ENCODE measurements around the gene ZC3H15. TPM values are rescaled to one million over a fixed set of nuclear protein-coding genes. Genes with fewer than 3 reads are reported as not detected.
"Not testable (repeated sequence)": the region's sequence is repeated elsewhere in the genome, so short reads cannot be mapped to it uniquely, and the experiment has no call there.

The ZC3H15 gene
- total RNA-seq, 1 donor from 2014 or later: 67.7 TPM

DNA sequence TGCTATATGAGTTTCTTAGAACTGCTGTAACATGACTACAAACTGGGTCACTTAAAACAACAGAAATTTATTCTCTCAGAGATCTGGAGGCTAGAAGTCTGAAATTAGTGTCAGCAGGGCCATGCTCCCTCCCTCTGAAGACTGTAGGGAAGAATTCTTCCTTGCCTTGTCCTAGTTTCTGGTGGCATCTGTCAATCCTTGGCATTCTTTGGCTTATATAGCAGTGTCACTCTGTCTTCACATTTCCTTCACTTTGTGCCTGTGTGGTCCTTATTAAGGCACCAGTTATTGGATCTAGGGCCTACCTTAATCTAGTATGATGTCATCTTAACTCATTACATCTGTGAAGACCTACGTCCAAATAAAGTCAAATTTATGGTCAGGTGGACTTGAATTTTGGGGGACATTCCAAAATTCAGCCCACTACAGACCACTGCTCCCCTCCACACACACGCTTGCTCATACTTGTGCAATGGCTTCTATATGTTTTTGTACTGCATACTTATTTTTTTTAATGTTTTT, 7.6 kb downstream of the ZC3H15 start:
- DNase-seq (ENCODE audit: low read depth, low spot score): no peak

GRCh38 chr2:186496401-186496800, 10.3 kb downstream of the ZC3H15 start:
- DNase-seq (ENCODE audit: low read depth, low spot score): no peak

- no peak for DNase-seq (ENCODE audit: low read depth, low spot score)
Measured at GRCh38 chr2:186497928-186498327, 11.9 kb downstream of the ZC3H15 start.

- no peak for DNase-seq (ENCODE audit: low read depth, low spot score)
Measured at GRCh38 chr2:186498834-186499233, 12.8 kb downstream of the ZC3H15 start.

GRCh38 chr2:186503827-186504606, 18.0 kb downstream of the ZC3H15 start:
- no peak for DNase-seq (ENCODE audit: low read depth, low spot score)

DNA sequence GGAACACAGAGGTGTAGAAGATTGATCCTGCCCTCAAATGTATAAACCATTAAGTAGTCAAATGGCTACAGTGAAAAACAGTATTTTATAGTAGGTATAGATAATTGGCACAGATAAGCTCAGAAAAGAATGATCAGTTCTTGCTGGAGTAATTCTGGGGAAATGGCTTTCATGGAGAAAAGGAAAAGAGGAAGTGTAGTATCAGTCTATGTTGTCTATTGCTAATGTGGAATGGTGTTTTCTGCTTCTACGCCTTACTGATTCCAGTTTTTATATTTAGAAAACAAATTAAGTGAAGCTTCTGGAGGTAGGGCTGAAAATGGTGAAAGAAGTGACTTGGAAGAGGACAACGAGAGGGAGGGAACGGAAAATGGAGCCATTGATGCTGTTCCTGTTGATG, 22.2 kb downstream of the ZC3H15 start:
- no peak for DNase-seq (ENCODE audit: low read depth, low spot score)

DNA sequence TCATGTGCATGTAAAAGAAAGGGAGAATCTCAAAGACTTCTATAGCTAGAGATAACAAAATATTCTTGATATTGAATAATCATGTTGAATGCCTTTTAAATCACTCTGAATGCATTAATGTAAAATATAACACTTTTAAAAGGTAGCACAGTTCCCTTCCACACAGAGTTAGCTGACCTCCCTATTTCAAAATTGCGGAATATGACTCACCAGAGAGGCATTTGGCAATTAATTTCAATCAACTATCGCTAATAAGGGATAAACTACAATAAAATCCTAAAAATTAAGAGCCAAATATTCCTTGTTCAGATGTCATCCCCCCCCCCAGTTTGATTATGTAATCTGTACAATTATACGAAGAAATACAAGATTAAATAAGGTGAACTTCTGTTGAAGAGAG, 29.3 kb downstream of the ZC3H15 start:
- no peak for DNase-seq (ENCODE audit: low read depth, low spot score)

DNA sequence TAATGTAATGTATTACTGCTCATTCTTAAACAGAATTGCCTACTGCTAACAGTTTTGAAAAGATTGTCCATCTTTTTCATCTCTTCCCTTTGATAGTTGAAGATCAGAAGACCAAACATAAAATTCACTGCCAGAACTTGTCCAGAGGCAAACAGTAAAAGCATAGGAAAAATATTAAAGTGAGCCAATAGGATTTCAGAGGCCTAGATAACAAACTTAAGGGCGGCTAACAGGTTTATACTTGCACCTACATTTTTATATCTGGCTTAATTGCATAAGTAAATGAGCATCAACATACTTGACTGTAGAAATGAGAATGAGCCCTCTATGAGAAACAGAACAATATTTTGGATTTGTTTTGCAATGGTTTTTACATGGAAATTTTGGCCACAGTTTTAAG, 30.3 kb downstream of the ZC3H15 start:
- DNase-seq (ENCODE audit: low read depth, low spot score): no peak

- DNase-seq (ENCODE audit: low read depth, low spot score): no peak
Measured at GRCh38 chr2:186517090-186517489, 31.0 kb downstream of the ZC3H15 start.

GRCh38 chr2:186518291-186518690, 32.2 kb downstream of the ZC3H15 start:
- no peak for DNase-seq (ENCODE audit: low read depth, low spot score)

DNA sequence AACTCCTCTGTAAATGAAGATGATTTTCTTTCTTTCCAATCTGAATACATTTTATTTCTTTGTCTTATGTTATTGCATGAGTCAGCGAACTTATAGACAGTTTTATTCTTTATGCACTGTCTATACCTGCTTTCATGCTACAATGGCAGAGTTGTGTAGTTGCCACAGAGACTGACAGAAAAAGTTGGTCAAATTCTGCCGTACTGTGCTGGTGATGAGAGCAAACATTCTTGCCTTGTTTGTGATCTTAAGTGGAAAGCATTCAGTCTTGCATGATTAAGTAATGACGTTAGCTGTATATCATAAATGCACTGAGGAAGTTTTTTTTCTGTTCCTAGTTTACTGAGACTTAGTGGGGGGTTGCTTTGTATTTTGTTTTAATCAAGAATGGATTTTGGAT, 32.9 kb downstream of the ZC3H15 start:
- no peak for DNase-seq (ENCODE audit: low read depth, low spot score)

GRCh38 chr2:186521570-186522153, 35.6 kb downstream of the ZC3H15 start:
- DNase-seq (ENCODE audit: low read depth, low spot score): not testable (repeated sequence)

- no peak for DNase-seq (ENCODE audit: low read depth, low spot score)
Measured at GRCh38 chr2:186522450-186522849, 36.4 kb downstream of the ZC3H15 start.

DNA sequence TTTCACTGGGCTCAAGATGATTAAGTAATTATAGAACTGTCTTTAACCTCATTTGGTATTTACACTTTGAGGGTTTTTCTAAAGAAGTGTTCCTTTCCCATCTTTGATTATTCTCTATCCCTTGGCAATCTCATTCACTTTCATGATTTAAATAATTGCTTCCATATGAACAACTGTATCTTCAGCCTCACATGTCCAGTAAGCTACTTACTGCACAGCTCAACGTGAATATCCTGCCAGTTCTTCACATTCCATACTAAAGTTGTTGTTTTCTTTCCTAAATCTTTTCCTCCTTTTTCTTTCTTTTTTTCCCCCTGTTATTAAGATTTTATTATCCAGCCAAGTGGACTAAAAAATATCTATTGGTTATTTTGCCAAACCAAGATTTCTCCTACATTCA, 37.7 kb downstream of the ZC3H15 start:
- DNase-seq (ENCODE audit: low read depth, low spot score): no peak

GRCh38 chr2:186526281-186526680, 40.2 kb downstream of the ZC3H15 start:
- DNase-seq (ENCODE audit: low read depth, low spot score): no peak

DNA sequence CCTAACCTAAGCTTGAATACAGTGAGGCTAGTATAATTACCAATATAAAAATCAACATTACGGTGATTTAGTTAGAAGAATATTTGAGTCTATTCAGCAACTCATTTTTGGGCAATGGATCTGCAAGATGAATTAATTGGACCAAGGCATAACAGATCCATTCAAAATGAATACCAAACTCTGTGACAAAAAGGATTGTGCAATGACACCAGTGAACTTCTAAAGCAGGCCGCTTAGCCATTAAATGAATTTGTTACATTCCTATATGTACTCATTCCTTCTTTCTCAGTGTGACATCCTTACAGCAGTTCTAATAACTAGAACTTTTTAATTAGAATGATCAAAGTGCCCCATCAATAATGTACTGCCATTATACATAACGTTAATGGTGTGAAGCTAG, 44.3 kb downstream of the ZC3H15 start:
- DNase-seq (ENCODE audit: low read depth, low spot score): no peak

- DNase-seq (ENCODE audit: low read depth, low spot score): no peak
Measured at GRCh38 chr2:186531257-186531775, 45.3 kb downstream of the ZC3H15 start.

- DNase-seq (ENCODE audit: low read depth, low spot score): peak; percentile 54
Measured at GRCh38 chr2:186532891-186533290, 46.8 kb downstream of the ZC3H15 start.

- no peak for DNase-seq (ENCODE audit: low read depth, low spot score)
Measured at GRCh38 chr2:186533717-186534116, 47.7 kb downstream of the ZC3H15 start.

DNA sequence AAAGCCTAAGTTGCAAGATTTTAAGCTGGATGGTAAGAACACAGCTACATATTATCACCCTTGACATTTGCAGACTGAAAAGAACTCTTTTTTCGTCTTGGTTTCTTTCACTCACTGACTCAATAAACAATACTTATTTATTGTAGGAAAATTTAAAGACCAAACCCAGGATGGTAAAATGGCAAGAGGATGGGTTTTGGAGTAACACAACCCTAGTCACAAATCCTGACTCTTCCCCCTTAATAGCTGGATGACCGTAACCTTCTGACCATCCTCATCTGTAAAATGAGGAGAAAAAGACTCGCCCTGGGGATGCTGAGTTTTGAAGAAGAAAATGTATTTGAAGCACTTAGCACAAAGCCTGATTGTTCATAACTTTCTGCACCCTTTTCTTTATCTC, 48.3 kb downstream of the ZC3H15 start:
- DNase-seq (ENCODE audit: low read depth, low spot score): no peak

DNA sequence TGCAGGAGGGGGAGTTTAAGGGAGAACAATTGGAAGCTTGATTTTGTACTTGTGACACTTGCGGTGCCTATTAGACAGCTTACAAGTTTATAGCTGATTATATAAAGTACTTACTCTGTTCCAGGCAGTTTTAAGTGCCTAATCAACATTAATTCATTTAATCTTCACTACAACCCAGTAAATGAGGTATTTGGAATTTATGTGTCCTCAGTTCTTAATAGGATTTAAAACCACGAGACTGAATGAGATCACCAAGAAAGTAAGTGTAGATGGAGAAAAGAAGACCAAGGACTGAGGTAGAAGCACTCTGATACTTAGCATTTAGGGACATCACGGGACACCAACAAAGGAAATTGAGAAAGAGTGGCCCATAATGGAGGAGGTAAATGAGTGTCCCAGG, 49.8 kb downstream of the ZC3H15 start:
- no peak for DNase-seq (ENCODE audit: low read depth, low spot score)

DNA sequence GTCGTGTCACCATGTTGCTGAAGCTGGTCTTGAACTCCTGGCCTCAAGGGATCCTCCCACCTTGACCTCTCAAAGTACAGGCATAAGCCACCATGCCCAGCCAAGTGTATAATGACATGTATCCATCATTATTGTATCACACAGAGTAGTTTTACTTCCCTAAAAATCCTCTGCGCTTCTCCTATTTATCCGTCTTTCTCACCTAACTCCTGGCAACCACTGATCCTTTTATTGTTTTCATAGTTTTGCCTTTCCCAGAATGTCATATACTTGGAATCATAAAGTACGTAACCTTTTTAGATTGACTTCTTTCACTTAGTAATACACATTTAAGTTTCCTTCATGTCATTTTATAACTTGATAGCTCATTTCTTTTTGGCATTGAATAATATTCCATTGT, 51.0 kb downstream of the ZC3H15 start:
- DNase-seq (ENCODE audit: low read depth, low spot score): no peak

GRCh38 chr2:186540941-186541340, 54.9 kb downstream of the ZC3H15 start:
- no peak for DNase-seq (ENCODE audit: low read depth, low spot score)
